Measurements from ENCODE around the gene ZNF521.
"Not testable (repeated sequence)": the region's sequence is repeated elsewhere in the genome, so short reads cannot be mapped to it uniquely, and the experiment has no call there.

Gene ZNF521

DNA sequence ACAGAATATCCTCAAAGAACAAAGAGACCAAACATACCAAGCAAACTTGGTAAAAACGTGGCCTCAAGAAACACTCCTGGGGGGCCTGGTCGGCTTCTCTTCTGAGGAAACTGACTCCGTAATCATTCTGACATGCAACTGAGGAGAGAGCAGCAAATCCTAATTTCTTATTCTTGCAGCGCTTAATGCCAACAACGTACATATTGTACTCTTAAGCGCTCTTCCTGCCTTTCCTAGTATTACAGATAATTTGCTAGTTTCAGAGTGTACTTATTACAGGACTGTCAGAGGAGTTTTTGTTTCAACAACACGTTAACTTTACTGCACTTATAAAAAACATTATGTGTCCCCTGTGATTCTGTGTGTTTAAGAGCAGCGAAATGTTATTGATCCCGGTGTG lies 64.9 kb downstream of the ZNF521 start:
- no peak for DNase-seq

DNA sequence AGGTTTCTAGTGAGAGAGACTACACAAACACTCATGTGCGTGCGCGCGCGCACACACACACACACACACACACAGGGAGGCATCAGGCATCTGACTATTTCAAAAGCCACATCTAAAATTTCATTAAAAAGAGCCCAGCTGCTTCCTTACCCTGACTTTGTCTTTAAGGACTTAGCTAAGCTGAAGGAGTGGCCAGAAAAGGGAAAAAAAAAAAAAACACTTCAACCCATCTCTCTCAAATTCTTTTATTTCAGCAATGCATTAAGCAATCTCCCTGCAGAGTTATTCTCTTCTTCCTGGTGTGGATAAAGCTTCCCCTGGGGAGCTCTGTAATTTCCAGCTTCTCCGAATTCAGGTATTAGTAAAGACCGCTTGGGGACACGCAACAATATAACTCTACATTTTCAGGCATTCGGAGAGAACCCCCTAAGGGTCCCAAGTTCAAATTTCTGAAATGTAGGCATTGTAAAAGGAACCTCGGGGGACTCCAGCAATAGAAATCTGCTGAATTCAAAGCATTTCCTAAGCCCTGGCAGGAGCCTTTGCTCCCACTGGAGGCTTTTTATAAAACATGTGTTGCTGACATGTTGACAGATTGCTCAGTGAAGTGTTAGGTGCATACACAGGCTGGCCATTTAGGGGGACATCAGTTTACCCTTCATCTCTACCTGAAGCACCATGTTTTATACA lies 67.0 kb downstream of the ZNF521 start:
- DNase-seq, result no peak

DNA sequence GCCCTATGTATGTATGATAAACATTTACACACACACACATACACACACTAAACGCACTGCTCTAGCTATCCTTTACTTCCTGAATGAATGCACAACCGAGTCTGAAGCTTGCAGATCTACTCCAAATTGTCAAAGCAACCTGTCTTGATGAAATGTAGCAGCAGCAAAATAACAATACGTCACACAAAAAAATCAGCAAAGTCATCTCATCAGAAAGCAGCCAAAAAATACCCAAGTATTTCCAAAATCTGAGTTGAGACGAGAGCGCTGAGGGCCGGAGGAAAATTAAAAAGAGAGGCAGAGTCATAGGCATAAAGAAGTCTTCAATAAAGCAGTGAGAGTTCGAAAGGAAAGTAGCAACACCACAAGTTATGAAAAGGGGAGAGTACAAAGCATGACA lies 67.7 kb downstream of the ZNF521 start:
- no peak for DNase-seq

DNA sequence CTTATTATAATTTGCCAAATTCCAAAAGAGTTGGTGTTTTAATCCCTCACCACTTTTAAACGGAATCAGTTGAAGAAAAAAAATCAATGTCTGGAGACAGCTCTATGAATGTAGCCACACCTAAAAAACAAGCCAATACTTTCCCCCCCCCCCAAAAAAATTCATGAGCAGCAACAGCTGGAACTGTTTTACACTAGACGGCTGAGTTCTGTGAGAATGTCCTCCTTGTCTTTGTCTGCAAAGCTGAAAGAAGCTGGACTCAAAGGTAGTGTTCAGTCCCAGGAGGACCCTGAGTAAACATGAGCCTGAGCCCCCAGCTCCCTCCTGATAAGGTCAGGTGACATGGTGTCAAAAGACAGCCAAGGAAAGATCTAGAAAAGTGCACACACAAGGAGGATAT lies 68.2 kb downstream of the ZNF521 start:
- no peak for DNase-seq

- DNase-seq, result no peak
These were observed 68.9 kb downstream of the ZNF521 start for GRCh38 chr18:25282896-25283703.

- DNase-seq, result no peak
These were observed 69.7 kb downstream of the ZNF521 start for GRCh38 chr18:25282282-25282681.

DNA sequence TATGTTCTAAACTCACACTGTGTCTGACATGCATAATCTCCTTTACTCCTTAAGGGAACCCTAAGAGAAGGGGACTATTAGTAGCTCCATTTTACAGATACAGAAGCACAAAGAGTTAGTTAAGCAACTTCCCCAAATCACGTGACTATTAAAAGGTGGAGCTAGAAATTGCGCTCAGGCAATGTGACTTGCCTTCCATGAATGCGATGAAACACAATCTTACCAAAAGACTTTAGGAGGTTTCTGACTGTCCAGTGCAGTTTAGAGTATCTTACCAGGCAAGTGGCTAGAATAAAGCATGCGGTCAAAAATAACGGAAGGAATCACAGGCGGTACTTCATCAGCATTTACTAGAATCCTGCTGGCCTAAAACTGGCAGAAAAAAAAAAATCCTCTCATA lies 70.4 kb downstream of the ZNF521 start:
- DNase-seq, result no peak

GRCh38 chr18:25279961-25280360 lies 72.0 kb downstream of the ZNF521 start:
- DNase-seq, result no peak

DNA sequence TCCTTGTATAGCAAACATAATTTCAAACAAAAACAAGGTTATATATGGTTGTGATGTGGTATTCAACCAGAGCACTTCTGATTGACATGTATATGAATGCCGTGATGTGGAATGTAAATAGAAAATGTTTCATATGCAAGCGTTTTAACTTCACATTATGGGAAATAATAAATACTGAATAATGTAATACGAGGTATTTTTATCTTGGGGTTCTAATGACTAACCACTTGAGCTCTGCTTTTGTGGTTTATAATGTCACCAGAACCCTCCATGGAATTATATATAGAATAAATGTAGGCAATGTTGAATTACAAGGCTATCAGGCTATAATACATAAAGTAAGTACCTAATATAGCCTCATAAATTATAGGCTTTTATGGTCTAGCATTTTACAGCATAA lies 72.4 kb downstream of the ZNF521 start:
- no peak for DNase-seq

- no peak for DNase-seq
These were observed 72.8 kb downstream of the ZNF521 start for GRCh38 chr18:25279133-25279532.

DNA sequence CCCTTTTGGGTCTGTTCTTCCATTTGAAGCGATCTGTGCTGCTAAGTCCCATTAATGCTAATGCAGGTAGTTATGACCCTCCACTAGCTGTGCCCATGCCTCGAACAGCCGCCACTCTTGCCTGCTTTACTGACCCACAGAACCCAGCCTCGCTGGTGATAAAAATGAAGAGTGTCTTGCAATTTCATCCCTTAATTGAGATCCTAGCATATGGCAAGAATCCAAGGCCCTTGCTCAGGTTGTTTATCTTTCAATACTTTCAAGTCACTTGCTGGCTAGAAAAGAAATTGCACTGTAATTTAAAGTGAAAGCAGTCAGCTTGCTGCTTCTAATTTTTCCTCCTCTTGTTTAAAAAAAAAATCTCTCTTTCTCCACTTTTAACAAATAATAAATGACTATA lies 73.6 kb downstream of the ZNF521 start:
- no peak for DNase-seq

- no peak for DNase-seq
These were observed 76.5 kb downstream of the ZNF521 start for GRCh38 chr18:25275412-25276001.

DNA sequence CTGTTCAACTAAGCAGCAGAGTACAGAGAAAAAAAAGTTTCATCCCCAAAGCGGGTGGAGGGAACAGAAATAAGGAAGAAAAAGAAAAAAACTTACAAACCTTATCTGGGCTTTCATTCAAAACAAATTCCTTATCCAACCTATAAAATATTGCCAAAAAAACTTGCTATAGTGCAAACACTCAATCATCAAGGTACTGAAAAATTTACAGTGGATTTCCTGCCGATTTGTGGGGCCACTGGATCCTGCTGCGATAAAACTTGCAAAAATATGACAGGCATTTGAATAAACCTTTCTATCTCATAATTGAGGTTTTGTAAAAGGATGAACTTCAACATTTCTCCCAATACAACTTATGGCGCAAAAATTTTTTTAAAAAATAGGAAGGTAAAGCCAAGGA lies 77.0 kb downstream of the ZNF521 start:
- no peak for DNase-seq

DNA sequence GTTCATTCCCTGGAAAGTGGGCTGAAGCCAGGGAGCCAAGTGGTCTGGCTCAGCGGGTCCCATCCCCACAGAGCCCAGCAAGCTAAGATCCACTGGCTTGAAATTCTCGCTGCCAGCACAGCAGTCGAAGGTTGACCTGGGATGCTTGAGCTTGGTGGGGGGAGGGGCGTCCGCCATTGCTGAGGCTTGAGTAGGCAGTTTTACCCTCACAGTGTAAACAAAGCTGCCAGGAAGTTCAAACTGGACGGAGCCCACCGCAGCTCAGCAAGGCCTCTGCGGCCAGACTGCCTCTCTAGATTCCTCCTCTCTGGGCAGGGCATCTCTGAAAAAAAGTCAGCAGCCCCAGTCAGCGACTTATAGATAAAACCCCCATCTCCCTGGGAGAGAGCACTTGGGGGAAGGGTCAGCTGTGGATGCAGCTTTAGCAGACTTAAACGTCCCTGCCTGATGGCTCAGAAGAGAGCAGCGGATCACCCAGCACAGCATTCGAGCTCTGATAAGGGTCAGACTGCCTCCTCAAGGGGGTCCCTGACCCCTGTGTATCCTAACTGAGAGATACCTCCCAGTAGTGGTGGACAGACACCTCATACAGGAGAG lies 84.9 kb downstream of the ZNF521 start:
- not testable (repeated sequence) for DNase-seq

DNA sequence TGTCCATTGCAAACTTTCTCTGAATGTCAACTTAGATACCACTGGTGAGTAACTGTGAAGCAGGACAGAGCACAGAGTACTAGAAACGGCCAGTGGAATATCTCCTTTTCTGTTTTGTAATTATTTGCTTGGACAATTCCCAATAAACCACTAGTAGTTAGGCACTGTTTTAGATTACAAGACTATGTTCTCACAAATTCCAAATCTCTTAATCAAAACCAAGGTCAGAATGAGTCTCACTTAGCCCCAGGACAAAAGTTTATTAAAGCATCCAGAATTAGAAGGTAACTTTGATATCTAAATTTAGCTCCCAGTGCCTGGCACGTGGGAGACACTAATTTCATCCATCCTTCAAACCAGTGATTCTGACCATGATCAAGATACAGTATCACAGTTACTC lies 89.0 kb downstream of the ZNF521 start:
- no peak for DNase-seq

- no peak for DNase-seq
These were observed 90.2 kb downstream of the ZNF521 start for GRCh38 chr18:25261768-25262167.

DNA sequence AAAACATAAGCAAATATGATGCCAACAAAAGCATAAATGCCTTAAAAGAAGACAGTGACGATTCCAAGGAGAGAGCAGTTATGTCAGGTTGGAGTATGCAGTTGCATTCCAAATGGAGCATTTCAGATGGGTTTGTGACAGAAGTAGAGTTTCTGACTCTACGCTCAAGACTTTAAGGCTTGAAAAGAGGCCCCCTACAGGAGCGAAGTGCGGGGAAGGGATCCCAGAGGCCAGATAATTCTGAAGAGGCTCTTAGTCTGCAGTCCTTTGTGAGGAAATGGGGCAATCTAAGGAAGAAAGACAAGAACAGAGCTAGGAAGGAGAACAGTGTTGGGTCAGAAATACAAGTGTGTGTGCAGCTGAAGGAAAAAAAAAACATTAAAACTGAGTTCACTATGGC lies 95.5 kb downstream of the ZNF521 start:
- no peak for DNase-seq

- no peak for DNase-seq
These were observed 98.2 kb downstream of the ZNF521 start for GRCh38 chr18:25253779-25254178.

DNA sequence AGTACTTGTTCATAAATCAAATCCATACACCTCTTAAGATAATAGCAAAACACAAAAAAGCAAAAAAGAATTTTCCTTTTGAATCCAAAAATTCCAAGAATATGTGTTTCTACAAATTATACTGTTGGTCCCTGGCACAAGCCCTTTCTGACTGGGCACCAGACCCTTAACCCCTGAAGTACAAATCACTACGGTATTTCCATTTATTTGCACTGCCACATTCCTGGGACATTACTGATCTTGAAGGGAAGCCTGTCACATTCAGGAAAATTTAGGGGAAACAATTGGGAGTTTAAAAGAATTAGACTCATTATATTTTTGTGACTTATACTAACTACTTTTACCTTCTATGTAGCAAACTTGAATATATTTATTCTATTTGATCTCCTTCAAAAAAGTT lies 98.8 kb downstream of the ZNF521 start:
- DNase-seq, result no peak

DNA sequence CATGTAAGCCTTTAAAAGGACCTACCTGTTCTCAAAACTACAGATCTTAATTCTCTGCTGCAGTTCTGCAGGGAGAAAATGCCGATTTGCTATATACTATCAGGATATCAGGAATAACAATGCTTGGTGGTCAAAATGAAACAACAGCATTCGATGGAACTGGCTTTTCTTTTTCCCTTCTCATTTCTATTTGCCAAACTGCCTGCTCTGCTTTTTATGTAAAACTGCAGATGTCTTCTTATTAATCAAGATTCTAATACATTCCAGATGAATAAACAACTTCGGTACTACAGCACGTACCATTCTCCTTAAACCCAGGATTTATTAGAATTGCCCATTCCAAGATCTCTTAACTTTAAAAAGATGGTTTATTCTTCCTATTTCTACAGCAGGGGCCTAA lies 100.9 kb downstream of the ZNF521 start:
- no peak for DNase-seq

GRCh38 chr18:25250474-25250851 lies 101.5 kb downstream of the ZNF521 start:
- no peak for DNase-seq

- no peak for DNase-seq
These were observed 103.2 kb downstream of the ZNF521 start for GRCh38 chr18:25248755-25249154.

DNA sequence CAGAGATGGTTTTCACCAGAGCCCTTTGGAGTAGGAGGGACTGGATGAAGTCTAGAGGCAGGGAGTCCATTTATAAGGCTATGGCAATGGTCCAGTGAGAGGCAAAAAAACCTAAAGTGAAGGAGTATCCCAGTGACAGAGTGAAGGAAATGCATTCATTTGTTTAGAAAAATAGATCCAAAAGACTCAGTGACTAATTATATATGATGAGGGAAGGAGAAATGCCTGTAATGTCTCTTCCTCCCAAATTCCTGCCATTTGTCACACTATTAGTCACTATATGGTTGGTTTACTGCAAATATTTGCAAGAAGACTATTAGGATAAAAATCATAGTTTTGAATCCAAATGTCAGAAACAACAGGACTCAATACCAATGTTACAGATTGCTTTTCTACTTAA lies 104.2 kb downstream of the ZNF521 start:
- DNase-seq, result no peak

Data from NCI-H226 (cell line).